ENCODE measurements around the gene PLEKHB2. TPM values are rescaled to one million over a fixed set of nuclear protein-coding genes. Genes with fewer than 3 reads are reported as not detected.

The PLEKHB2 gene
- total and polyA plus RNA-seq, 2 of the 8 experiments (the other 6 are each of a cell fraction or from before 2014, with no cell fraction given) = 42.4 to 54.8 TPM

DNA sequence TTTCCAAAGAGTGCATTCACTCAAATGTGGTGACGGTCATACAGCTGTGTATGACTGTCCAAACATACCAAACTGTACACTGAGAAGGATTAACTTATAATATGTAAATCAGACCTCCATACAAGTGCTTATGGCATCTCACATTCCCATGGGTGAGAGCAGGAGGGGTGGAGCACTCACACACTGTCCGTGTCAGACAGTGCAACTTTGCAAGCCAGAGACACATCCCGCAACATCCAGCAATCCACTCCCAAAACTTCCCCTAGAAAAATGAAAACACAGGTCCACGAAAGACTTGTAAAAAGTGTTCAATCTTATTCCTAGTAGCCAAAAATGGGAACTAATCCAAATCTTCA lies 48.2 kb upstream of the PLEKHB2 start (continued):
- TF ChIP-seq RNF2 (IDR thresholded peaks at IDR 0.05; ENCODE audit: borderline replicate concordance, low read depth, low read length, missing control alignments, poor library complexity, severe bottlenecking) (no peak), TBP (IDR thresholded peaks at IDR 0.05; ENCODE audit: low read depth, low read length) (no peak), SAP30 (IDR thresholded peaks at IDR 0.05; ENCODE audit: insufficient read depth, insufficient replicate concordance, low read length) (no peak), SIRT6 (IDR thresholded peaks at IDR 0.05; ENCODE audit: low read length) (no peak), RXRA (IDR thresholded peaks at IDR 0.05; ENCODE audit: insufficient read depth, low read depth, low read length) (no peak), POLR2AphosphoS5 (IDR thresholded peaks at IDR 0.05; ENCODE audit: low read depth, low read length) (no peak), NRF1 (IDR thresholded peaks at IDR 0.05; ENCODE audit: low read depth, low read length) (no peak), TAF1 (IDR thresholded peaks at IDR 0.05; ENCODE audit: low read depth, low read length) (no peak), EGR1 (IDR thresholded peaks at IDR 0.05; ENCODE audit: borderline replicate concordance, low read depth, low read length) (no peak), NANOG (IDR thresholded peaks at IDR 0.05; ENCODE audit: insufficient read depth, low read depth, low read length, poor library complexity, severe bottlenecking) (no peak)
